ENCODE measurements around the gene DEFB121.

DNA sequence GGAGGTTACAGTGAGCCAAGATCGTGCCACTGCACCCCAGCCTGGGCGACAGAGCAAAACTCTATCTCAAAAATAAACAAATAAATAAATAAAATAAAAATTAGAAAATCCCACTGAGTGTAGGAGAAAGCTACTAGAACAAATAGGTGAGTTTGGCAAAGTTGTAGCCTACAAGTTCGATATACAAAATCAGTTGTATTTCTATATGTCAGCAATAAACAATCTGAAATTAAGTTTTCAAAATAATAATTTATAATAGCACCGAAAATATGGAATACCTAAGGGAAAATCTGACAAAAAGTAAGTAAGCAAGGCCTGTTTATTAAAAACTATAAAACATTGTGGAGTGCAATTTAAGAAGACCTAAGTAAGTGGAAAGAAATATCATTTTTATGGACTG is 42.7 kb downstream of the DEFB121 start:
- TF ChIP-seq, protein P1, sequence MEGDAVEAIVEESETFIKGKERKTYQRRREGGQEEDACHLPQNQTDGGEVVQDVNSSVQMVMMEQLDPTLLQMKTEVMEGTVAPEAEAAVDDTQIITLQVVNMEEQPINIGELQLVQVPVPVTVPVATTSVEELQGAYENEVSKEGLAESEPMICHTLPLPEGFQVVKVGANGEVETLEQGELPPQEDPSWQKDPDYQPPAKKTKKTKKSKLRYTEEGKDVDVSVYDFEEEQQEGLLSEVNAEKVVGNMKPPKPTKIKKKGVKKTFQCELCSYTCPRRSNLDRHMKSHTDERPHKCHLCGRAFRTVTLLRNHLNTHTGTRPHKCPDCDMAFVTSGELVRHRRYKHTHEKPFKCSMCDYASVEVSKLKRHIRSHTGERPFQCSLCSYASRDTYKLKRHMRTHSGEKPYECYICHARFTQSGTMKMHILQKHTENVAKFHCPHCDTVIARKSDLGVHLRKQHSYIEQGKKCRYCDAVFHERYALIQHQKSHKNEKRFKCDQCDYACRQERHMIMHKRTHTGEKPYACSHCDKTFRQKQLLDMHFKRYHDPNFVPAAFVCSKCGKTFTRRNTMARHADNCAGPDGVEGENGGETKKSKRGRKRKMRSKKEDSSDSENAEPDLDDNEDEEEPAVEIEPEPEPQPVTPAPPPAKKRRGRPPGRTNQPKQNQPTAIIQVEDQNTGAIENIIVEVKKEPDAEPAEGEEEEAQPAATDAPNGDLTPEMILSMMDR (conservative IDR thresholded peaks at IDR 0.05 in 1 of 2, IDR thresholded peaks at IDR 0.05 in 1 of 2; ENCODE audit: extremely low read depth in 1 of 2, insufficient read depth in 1 of 2, low read depth in 1 of 2, low read length in 2 of 2), result no peak
- no peak for TF ChIP-seq EZH2 (IDR thresholded peaks at IDR 0.05; ENCODE audit: borderline replicate concordance, low read length)

Data from mammary epithelial cell (primary cell).